ENCODE measurements around the gene ANKRD30B. TPM values are rescaled to one million over a fixed set of nuclear protein-coding genes. Genes with fewer than 3 reads are reported as not detected.

Gene ANKRD30B
- total and polyA plus RNA-seq, 2 of the 8 experiments (the other 6 are each of a cell fraction or from before 2014, with no cell fraction given): not detected

- no peak overlapping the region for H3K4me2 ChIP-seq (ENCODE audit: insufficient read depth in 1 of 2, low read depth in 2 of 2, low read length in 2 of 2)
- no peak overlapping the region for H3K4me3 ChIP-seq (ENCODE audit: extremely low read depth in 1 of 4, insufficient read depth in 2 of 4, low read depth in 3 of 4, low read length in 4 of 4)
- H4K8ac ChIP-seq (ENCODE audit: extremely low read depth, insufficient read depth, low read length): no peak overlapping the region
- 97% methylated on average over 3 of the region's 3 CpGs; no CpG with 5 or more reads in 1 of the 2 experiments for WGBS, 2 experiments (ENCODE audit: extremely low coverage in 1 of 2, insufficient coverage in 1 of 2, insufficient read length in 1 of 2, insufficient replicate concordance in 2 of 2, low coverage in 1 of 2, low lambda C conversion rate in 2 of 2, missing lambda C conversion rate in 1 of 2)
- no peaks in the 10 kb centered on the region for H3K79me1 ChIP-seq (ENCODE audit: low read depth, low read length)
- H4K5ac ChIP-seq (ENCODE audit: insufficient read length, low read depth, low read length): no peak overlapping the region
- ChIA-PET CTCF (ENCODE audit: partially characterized antibody) (no interaction called here), POLR2A (ENCODE audit: partially characterized antibody) (no interaction called here)
- H3K27ac ChIP-seq (ENCODE audit: low read depth, low read length): no peak overlapping the region
- no peak overlapping the region for H2BK12ac ChIP-seq (ENCODE audit: low read depth, low read length)
- FAIRE-seq: no peak
- H2BK120ac ChIP-seq (replicated peaks; ENCODE audit: low read depth, low read length): no peak overlapping the region
- no peak overlapping the region for H3K4ac ChIP-seq (replicated peaks; ENCODE audit: insufficient read length, low read depth, low read length)
- H2BK20ac ChIP-seq (ENCODE audit: low read length): no peak overlapping the region
- H2BK5ac ChIP-seq (ENCODE audit: low read depth, low read length): no peak overlapping the region
- H2BK15ac ChIP-seq (ENCODE audit: low read length): no peak overlapping the region
- no peak overlapping the region for H3K18ac ChIP-seq (ENCODE audit: extremely low read depth, low read length)
- no peaks in the 10 kb centered on the region for H3K23me2 ChIP-seq (ENCODE audit: low read depth, low read length)
- H3K27me3 ChIP-seq (replicated peaks in 1 of 4; ENCODE audit: control insufficient read depth in 3 of 4, extremely low read depth in 1 of 4, insufficient read depth in 3 of 4, low read length in 3 of 4): no peaks in the 10 kb centered on the region
- no peak overlapping the region for H4K91ac ChIP-seq (replicated peaks; ENCODE audit: insufficient read length, low read length)
- no peaks in the 10 kb centered on the region for H4K20me1 ChIP-seq (replicated peaks in 1 of 2; ENCODE audit: control insufficient read depth in 1 of 2, insufficient read depth in 2 of 2, low read length in 2 of 2)
- H3K14ac ChIP-seq (ENCODE audit: insufficient read length): no peak overlapping the region
- H3K36me3 ChIP-seq (ENCODE audit: control insufficient read depth in 2 of 4, insufficient read depth in 4 of 4, low read length in 3 of 4): no peaks in the 10 kb centered on the region
- no peak overlapping the region for H3K9ac ChIP-seq (replicated peaks in 1 of 4; ENCODE audit: extremely low read depth in 1 of 4, low read depth in 3 of 4, low read length in 3 of 4)
- no peak overlapping the region for H2AFZ ChIP-seq (ENCODE audit: low read length)
- no peak overlapping the region for H2AK5ac ChIP-seq (ENCODE audit: low read depth, low read length)
- H3K79me2 ChIP-seq (ENCODE audit: control insufficient read depth in 1 of 2, insufficient read depth in 2 of 2, low read length in 2 of 2): no peaks in the 10 kb centered on the region
- no peak overlapping the region for H3K23ac ChIP-seq (ENCODE audit: insufficient read length)
- no peaks in the 10 kb centered on the region for H3K4me1 ChIP-seq (replicated peaks in 1 of 4; ENCODE audit: control insufficient read depth in 3 of 4, insufficient read depth in 4 of 4, low read length in 3 of 4)
- H3K56ac ChIP-seq (replicated peaks; ENCODE audit: insufficient read length, low read depth, low read length): no peak overlapping the region
- H3K9me3 ChIP-seq (ENCODE audit: insufficient read depth in 2 of 2, low read depth in 1 of 2, low read length in 1 of 2): peaks cover 31 to 41% of the 10 kb centered on the region in 2 experiments
- no peak for DNase-seq (ENCODE audit: low read depth in 1 of 2, low spot score in 2 of 2)
- TF ChIP-seq SP4 (IDR thresholded peaks at IDR 0.05; ENCODE audit: low read length) (no peak), RXRA (IDR thresholded peaks at IDR 0.05; ENCODE audit: insufficient read depth, low read depth, low read length) (no peak), GTF2F1 (IDR thresholded peaks at IDR 0.05; ENCODE audit: borderline replicate concordance, low read depth, low read length) (no peak), SRF (IDR thresholded peaks at IDR 0.05; ENCODE audit: low read depth, low read length) (no peak), EP300 (IDR thresholded peaks at IDR 0.05; ENCODE audit: borderline replicate concordance in 1 of 2, low read depth in 2 of 2, low read length in 2 of 2) (no peak), SIN3A (conservative IDR thresholded peaks at IDR 0.05 in 1 of 2, IDR thresholded peaks at IDR 0.05 in 1 of 2; ENCODE audit: low read depth in 1 of 2, low read length in 2 of 2) (no peak), RBBP5 (IDR thresholded peaks at IDR 0.05; ENCODE audit: borderline replicate concordance, low read depth, low read length) (no peak), RAD21 (IDR thresholded peaks at IDR 0.05 in 1 of 2, conservative IDR thresholded peaks at IDR 0.05 in 1 of 2; ENCODE audit: low read depth in 2 of 2, low read length in 2 of 2) (no peak), RFX5 (IDR thresholded peaks at IDR 0.05; ENCODE audit: borderline replicate concordance, low read depth, low read length) (no peak), CBX8 (IDR thresholded peaks at IDR 0.05; ENCODE audit: borderline replicate concordance, low read depth, low read length) (no peak), SP1 (IDR thresholded peaks at IDR 0.05; ENCODE audit: low read depth, low read length) (no peak), KDM5A (IDR thresholded peaks at IDR 0.05; ENCODE audit: low read length) (no peak), CTBP2 (IDR thresholded peaks at IDR 0.05; ENCODE audit: borderline replicate concordance, insufficient read depth, insufficient read length, low read length) (no peak)
- TF ChIP-seq, protein P1, sequence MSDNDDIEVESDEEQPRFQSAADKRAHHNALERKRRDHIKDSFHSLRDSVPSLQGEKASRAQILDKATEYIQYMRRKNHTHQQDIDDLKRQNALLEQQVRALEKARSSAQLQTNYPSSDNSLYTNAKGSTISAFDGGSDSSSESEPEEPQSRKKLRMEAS (IDR thresholded peaks at IDR 0.05): no peak
These were observed 33.7 kb downstream of the ANKRD30B start for GRCh38 chr18:14781671-14782070.
